Calu3 (cell line): Measurements from ENCODE around the gene MDFI. TPM values are rescaled to one million over a fixed set of nuclear protein-coding genes. Genes with fewer than 3 reads are reported as not detected.

Experiments used
- BruUV-seq: library from RNA; stranded (reverse); fragments of 400-500 nt; replicated peaks from 2 replicates; lab custom pipeline; 2021; lab: Mats Ljungman, UMichigan
- CTCF ChIA-PET: fragments of 300-600 bp; sonication (Branson Sonifier 250); formaldehyde crosslinking; loops from one replicate; lab custom pipeline; 2022; ENCODE audit warnings: antibody characterized with exemption; lab: Charles Lee
- DNase-seq: peaks from one replicate; pipeline ENCODE4 v3.0.0; 2022
- H3K27ac Mint-ChIP-seq: one replicate; pipeline ENCODE4 v1.8.0; 2022; ENCODE audit warnings: mixed read lengths; ENCODE audit not compliant: unreplicated experiment
- H3K27me3 Mint-ChIP-seq: one replicate; pipeline ENCODE4 v1.8.0; 2022; ENCODE audit warnings: mixed read lengths; ENCODE audit not compliant: unreplicated experiment
- H3K36me3 Mint-ChIP-seq: one replicate; pipeline ENCODE4 v1.8.0; 2022; ENCODE audit warnings: mild to moderate bottlenecking, moderate library complexity, mixed read lengths; ENCODE audit not compliant: insufficient read depth, unreplicated experiment
- H3K4me1 Mint-ChIP-seq: one replicate; pipeline ENCODE4 v1.8.0; 2022; ENCODE audit warnings: mild to moderate bottlenecking, low read depth, mixed read lengths; ENCODE audit not compliant: unreplicated experiment
- H3K4me3 Mint-ChIP-seq: one replicate; pipeline ENCODE4 v1.8.0; 2022; ENCODE audit warnings: mild to moderate bottlenecking, low read depth, moderate library complexity, mixed read lengths; ENCODE audit not compliant: unreplicated experiment
- H3K9me3 Mint-ChIP-seq: one replicate; pipeline ENCODE4 v1.8.0; 2022; ENCODE audit warnings: low read depth, mixed read lengths; ENCODE audit not compliant: unreplicated experiment
- intact Hi-C: fragments of 100-400 bp; cut with micrococcal nuclease; formaldehyde crosslinking; loops from one replicate; pipeline ENCODE4 v1.10.0; 2022; ENCODE audit not compliant: unreplicated experiment
- total RNA-seq: library from RNA; stranded (reverse); gene quantifications from 2 replicates; pipeline ENCODE4 v1.2.3, GENCODE V29; 2022
- TF ChIP-seq, protein P1 (sequence below): fragments of 200-600 bp; IDR thresholded peaks from one replicate; pipeline ENCODE4 v1.8.0; 2022; ENCODE audit warnings: antibody characterized with exemption; ENCODE audit not compliant: unreplicated experiment

The MDFI gene
- total RNA-seq, 1 experiment from 2014 or later: 19.7 TPM

- no TSS peak for BruUV-seq
- Mint-ChIP-seq H3K4me1 (no peaks in the 10 kb centered on the region), H3K36me3 (no peaks in the 10 kb centered on the region), H3K4me3 (no peak overlapping the region), H3K9me3 (no peaks in the 10 kb centered on the region), H3K27ac (no peak overlapping the region), H3K27me3 (peaks cover 88% of the 10 kb centered on the region)
- DNase-seq: no peak
- TF ChIP-seq, protein P1, sequence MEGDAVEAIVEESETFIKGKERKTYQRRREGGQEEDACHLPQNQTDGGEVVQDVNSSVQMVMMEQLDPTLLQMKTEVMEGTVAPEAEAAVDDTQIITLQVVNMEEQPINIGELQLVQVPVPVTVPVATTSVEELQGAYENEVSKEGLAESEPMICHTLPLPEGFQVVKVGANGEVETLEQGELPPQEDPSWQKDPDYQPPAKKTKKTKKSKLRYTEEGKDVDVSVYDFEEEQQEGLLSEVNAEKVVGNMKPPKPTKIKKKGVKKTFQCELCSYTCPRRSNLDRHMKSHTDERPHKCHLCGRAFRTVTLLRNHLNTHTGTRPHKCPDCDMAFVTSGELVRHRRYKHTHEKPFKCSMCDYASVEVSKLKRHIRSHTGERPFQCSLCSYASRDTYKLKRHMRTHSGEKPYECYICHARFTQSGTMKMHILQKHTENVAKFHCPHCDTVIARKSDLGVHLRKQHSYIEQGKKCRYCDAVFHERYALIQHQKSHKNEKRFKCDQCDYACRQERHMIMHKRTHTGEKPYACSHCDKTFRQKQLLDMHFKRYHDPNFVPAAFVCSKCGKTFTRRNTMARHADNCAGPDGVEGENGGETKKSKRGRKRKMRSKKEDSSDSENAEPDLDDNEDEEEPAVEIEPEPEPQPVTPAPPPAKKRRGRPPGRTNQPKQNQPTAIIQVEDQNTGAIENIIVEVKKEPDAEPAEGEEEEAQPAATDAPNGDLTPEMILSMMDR: no peak
- CTCF ChIA-PET: no interaction called here
- intact Hi-C loops: no loop called here
Measured at GRCh38 chr6:41664271-41664670, 26.0 kb downstream of the MDFI start.

GRCh38 chr6:41667195-41667594 lies 28.9 kb downstream of the MDFI start:
- Mint-ChIP-seq H3K4me1 (no peaks in the 10 kb centered on the region), H3K9me3 (peaks cover 2% of the 10 kb centered on the region), H3K27ac (no peak overlapping the region), H3K27me3 (peaks cover 88% of the 10 kb centered on the region), H3K36me3 (no peaks in the 10 kb centered on the region), H3K4me3 (no peak overlapping the region)
- TF ChIP-seq, protein P1: no peak
- CTCF ChIA-PET: no interaction called here
- no TSS peak for BruUV-seq
- DNase-seq: no peak
- intact Hi-C loops: no loop called here

GRCh38 chr6:41668968-41669367 lies 30.7 kb downstream of the MDFI start:
- no TSS peak for BruUV-seq
- no peaks in the 10 kb centered on the region for H3K4me1 Mint-ChIP-seq
- CTCF ChIA-PET: no interaction called here
- peaks cover 2% of the 10 kb centered on the region for H3K9me3 Mint-ChIP-seq
- TF ChIP-seq, protein P1: no peak
- no peak for DNase-seq
- no peaks in the 10 kb centered on the region for H3K36me3 Mint-ChIP-seq
- H3K4me3 Mint-ChIP-seq: no peak overlapping the region
- peaks cover 88% of the 10 kb centered on the region for H3K27me3 Mint-ChIP-seq
- no peak overlapping the region for H3K27ac Mint-ChIP-seq
- intact Hi-C loops: no loop called here

DNA sequence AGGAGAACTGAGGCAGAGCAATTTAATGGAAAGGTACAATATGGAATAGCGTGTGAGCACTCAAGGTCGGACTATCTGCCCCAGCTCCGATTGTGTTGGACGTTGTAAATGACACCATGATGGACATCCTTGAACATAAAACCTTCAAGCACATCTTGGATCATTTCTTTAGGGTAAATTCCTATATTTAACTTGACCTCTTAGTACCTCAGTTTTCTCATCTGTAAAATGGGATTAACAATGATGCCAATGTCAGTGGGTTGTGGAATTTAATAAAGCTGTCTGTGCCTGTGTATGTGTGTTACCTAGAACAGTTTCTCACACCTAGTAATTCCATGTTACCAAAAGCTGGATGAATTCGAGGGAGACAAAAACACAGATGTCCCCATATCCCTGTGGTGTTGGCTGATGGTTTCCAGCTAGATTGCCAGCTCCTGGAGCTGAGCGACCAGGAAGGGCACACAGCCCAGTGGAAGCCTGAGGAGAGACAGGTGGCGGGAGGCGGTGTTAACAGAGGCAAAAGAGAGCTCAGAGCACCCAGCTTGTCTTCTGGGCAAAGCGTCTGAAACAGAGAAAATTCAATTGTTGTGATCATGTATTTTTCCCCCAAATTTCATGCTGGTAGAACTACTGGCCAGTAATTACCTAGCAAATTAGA lies 32.6 kb downstream of the MDFI start:
- CTCF ChIA-PET: no interaction called here
- BruUV-seq: no TSS peak
- peaks cover 2% of the 10 kb centered on the region for H3K9me3 Mint-ChIP-seq
- H3K27ac Mint-ChIP-seq: no peak overlapping the region
- intact Hi-C loops: no loop called here
- DNase-seq: no peak
- no peak overlapping the region for H3K4me3 Mint-ChIP-seq
- H3K36me3 Mint-ChIP-seq: no peaks in the 10 kb centered on the region
- H3K27me3 Mint-ChIP-seq: peaks cover 91% of the 10 kb centered on the region
- H3K4me1 Mint-ChIP-seq: no peaks in the 10 kb centered on the region
- TF ChIP-seq, protein P1: no peak
